Naive B cell (primary cell): ENCODE measurements around the gene BMP7. TPM values are rescaled to one million over a fixed set of nuclear protein-coding genes. Genes with fewer than 3 reads are reported as not detected.

Experiments
- ATAC-seq, 2 donors: fragments of 150-1000 bp; cut with Tn5 transposase; 2 replicates each; pipeline ENCODE4 v1.10.0; 2021; ENCODE audit warnings: low read depth in 2 of 2, mild to moderate bottlenecking in 2 of 2, moderate library complexity in 2 of 2
- DNase-seq: peaks from one replicate; pipeline ENCODE4 v3.0.0; 2022
- H3K27ac Mint-ChIP-seq, 6 donors: one replicate each; pipeline ENCODE4 v1.8.0; 2020 to 2022; ENCODE audit warnings: mild to moderate bottlenecking in 6 of 6, mixed read lengths in 6 of 6, moderate library complexity in 5 of 6, inconsistent platforms in 2 of 6
- H3K27me3 Mint-ChIP-seq, 3 donors: one replicate each; pipeline ENCODE4 v1.8.0; 2021 to 2022; ENCODE audit warnings: mixed read lengths in 3 of 3, mild to moderate bottlenecking in 1 of 3
- H3K36me3 Mint-ChIP-seq, 2 donors: one replicate each; pipeline ENCODE4 v1.8.0; 2020 to 2022; ENCODE audit warnings: mixed read lengths in 2 of 2, inconsistent platforms in 1 of 2, mild to moderate bottlenecking in 1 of 2
- H3K4me1 Mint-ChIP-seq, 3 donors: one replicate each; pipeline ENCODE4 v1.8.0; 2020 to 2022; ENCODE audit warnings: mixed read lengths in 3 of 3, inconsistent platforms in 1 of 3, mild to moderate bottlenecking in 1 of 3, moderate library complexity in 1 of 3
- H3K4me3 Mint-ChIP-seq, 8 donors: one replicate each; pipeline ENCODE4 v1.8.0; 2020 to 2022; ENCODE audit warnings: mild to moderate bottlenecking in 8 of 8, mixed read lengths in 8 of 8, moderate library complexity in 8 of 8, inconsistent platforms in 2 of 8
- H3K9me3 Mint-ChIP-seq, 7 donors: one replicate each; pipeline ENCODE4 v1.8.0; 2020 to 2022; ENCODE audit warnings: mixed read lengths in 7 of 7, mild to moderate bottlenecking in 5 of 7, inconsistent platforms in 2 of 7, moderate library complexity in 1 of 7
- polyA plus RNA-seq, 6 donors: library from polyadenylated mRNA; unstranded; fragments of 300-500 nt; fragmentation: Illumina TruSeq; gene quantifications; one replicate each; pipeline ENCODE4 v1.2.3, GENCODE V29; 2021; ENCODE audit warnings: low read depth in 6 of 6

BMP7 gene
- polyA plus RNA-seq, 6 donors from 2014 or later = not detected

DNA sequence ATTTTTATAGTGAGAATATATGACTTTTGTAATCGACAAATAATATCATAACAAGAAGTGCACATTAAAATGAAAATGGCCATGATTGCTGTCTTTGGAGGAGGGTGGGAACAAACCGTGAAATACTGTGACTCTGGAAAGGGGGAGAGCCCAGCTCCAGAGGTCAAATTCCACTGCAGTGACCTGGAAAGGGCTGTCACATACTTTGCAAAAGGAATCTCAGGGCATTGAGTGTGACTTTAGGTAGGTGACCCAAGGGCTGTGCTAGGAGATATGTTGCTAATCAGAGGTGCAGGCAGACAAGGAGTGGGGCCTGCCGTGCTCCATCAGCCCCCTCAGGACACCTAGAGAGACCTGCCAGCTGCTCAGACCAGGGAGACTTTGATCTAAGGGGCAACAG, 28.1 kb upstream of the BMP7 start:
- no peak for DNase-seq
- Mint-ChIP-seq H3K4me1 (no peaks in the 10 kb centered on the region), H3K9me3 (peaks cover 0 to 6% (median 0%) of the 10 kb centered on the region in 7 donors), H3K4me3 (no peak overlapping the region), H3K36me3 (no peaks in the 10 kb centered on the region), H3K27me3 (peaks cover 34 to 47% (median 39%) of the 10 kb centered on the region in 3 donors), H3K27ac (no peak overlapping the region)
- no peak for ATAC-seq

DNA sequence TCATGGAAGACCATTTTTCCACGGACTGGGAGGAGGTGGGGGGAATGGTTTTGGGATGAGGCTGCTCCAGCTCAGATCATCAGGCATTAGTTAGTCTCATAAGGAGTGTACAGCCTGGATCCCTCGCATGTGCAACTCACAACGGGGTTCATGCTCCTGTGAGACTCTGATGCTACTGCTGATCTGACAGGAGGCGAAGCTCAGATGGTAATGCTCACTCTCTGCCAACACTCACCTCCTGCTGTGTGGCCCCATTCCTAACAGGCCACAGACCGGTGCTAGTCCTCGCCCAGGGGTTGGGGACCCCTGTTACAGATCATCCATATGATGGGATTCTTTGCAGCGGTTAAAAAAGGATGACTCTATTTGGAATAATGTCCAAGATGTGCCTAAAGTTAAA, 27.6 kb upstream of the BMP7 start:
- Mint-ChIP-seq H3K27me3 (peaks cover 34 to 47% (median 34%) of the 10 kb centered on the region in 3 donors), H3K36me3 (no peaks in the 10 kb centered on the region), H3K27ac (no peak overlapping the region), H3K4me3 (no peak overlapping the region), H3K4me1 (no peaks in the 10 kb centered on the region), H3K9me3 (peaks cover 0 to 6% (median 0%) of the 10 kb centered on the region in 7 donors)
- DNase-seq (no peak), ATAC-seq (no peak)

DNA sequence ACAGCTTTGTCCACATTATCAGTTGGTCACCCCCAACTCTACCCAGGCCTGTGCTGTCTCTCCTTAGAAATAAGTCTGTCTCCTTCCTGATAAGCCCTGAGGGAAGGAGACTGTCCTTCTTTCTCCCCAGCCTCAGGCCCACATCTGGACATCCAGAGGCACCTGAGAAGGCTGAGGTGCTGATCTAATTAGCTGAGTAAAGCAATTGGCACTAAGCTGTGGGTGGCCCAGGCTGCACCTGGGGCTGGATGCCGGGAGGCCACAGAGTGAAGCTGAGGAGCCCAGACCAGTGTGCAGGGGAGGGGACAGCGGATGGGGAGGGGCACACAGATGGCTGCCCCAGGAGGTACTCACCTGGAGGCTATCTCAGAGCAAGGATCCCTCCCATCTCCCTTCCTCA, 26.2 kb upstream of the BMP7 start:
- ATAC-seq (no peak), DNase-seq (no peak)
- no peaks in the 10 kb centered on the region for H3K36me3 Mint-ChIP-seq
- no peak overlapping the region for H3K27ac Mint-ChIP-seq
- H3K4me3 Mint-ChIP-seq = no peak overlapping the region
- H3K27me3 Mint-ChIP-seq = peaks cover 40 to 58% (median 43%) of the 10 kb centered on the region in 3 donors
- H3K9me3 Mint-ChIP-seq = peaks cover 0 to 2% (median 0%) of the 10 kb centered on the region in 7 donors
- no peaks in the 10 kb centered on the region for H3K4me1 Mint-ChIP-seq

DNA sequence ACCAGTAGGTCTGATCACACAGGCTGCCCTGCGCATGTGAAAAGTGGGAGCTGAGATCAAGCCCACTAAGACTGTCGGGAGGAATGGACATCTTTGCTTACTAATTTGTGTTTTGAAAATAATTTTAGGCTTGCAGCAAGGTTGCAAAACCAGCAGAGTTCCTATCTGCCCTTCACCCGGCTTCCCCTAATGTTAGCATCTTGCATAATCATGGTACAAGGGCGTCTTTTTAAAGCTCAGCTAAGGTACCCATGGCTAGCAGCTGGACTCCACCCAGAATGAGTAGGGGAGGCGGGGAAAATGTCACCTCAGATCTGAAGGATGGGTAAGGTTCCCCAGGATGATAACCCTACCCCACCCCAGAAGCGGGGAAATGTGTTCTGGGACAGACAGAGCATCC, 25.3 kb upstream of the BMP7 start:
- H3K36me3 Mint-ChIP-seq = no peaks in the 10 kb centered on the region
- H3K9me3 Mint-ChIP-seq = peaks cover 0 to 2% (median 0%) of the 10 kb centered on the region in 7 donors
- ATAC-seq (no peak), DNase-seq (no peak)
- H3K27ac Mint-ChIP-seq = no peak overlapping the region
- no peaks in the 10 kb centered on the region for H3K4me1 Mint-ChIP-seq
- no peak overlapping the region for H3K4me3 Mint-ChIP-seq
- H3K27me3 Mint-ChIP-seq = peaks cover 47 to 67% (median 51%) of the 10 kb centered on the region in 3 donors

DNA sequence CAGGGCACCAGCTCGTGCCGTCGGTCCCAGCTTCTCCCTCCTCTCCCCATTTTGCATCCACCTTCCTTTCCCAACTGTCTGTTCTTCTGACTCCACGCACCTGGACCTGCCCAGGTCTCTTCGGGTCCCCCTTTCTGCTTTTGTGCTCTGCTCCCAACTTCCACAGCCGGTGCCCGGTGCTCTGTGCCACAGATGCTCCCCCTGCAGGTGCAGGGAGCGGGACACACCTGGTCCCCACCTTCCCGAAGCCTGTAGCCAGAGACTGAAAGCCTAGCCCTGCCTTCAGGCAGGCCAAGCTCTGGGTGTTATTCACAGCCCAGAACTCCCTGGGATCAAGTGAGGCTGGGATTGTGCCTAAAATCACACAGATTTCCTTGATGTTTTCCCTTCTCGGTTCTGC, 24.6 kb upstream of the BMP7 start:
- no peaks in the 10 kb centered on the region for H3K4me1 Mint-ChIP-seq
- peaks cover 49 to 74% (median 57%) of the 10 kb centered on the region in 3 donors for H3K27me3 Mint-ChIP-seq
- H3K4me3 Mint-ChIP-seq = no peak overlapping the region
- no peak for DNase-seq
- H3K27ac Mint-ChIP-seq = no peak overlapping the region
- no peaks in the 10 kb centered on the region for H3K36me3 Mint-ChIP-seq
- H3K9me3 Mint-ChIP-seq = peaks cover 0 to 2% (median 0%) of the 10 kb centered on the region in 7 donors
- ATAC-seq = no peak

DNA sequence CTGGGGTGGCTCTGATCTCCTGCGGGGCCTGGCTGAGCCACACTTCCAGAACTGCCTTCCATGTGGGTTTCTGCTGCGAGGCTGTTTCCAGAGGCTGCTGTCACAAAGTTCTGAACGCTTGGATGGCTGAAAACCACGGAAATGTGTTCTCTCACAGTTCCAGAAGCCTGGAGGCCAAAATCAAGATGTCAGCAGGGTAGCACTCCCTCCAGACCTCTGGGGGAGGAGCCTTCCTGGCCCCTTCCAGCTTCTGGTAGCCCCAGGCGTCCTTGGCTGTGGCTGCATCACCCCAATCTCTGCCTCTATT, 23.7 kb upstream of the BMP7 start:
- Mint-ChIP-seq H3K27ac (no peak overlapping the region), H3K9me3 (peaks cover 0 to 2% (median 0%) of the 10 kb centered on the region in 7 donors), H3K36me3 (no peaks in the 10 kb centered on the region), H3K4me1 (no peaks in the 10 kb centered on the region), H3K27me3 (peaks cover 53 to 75% (median 61%) of the 10 kb centered on the region in 3 donors), H3K4me3 (peak overlapping the region in 1 of 8 donors; percentile 29)
- no peak for DNase-seq
- ATAC-seq = no peak

DNA sequence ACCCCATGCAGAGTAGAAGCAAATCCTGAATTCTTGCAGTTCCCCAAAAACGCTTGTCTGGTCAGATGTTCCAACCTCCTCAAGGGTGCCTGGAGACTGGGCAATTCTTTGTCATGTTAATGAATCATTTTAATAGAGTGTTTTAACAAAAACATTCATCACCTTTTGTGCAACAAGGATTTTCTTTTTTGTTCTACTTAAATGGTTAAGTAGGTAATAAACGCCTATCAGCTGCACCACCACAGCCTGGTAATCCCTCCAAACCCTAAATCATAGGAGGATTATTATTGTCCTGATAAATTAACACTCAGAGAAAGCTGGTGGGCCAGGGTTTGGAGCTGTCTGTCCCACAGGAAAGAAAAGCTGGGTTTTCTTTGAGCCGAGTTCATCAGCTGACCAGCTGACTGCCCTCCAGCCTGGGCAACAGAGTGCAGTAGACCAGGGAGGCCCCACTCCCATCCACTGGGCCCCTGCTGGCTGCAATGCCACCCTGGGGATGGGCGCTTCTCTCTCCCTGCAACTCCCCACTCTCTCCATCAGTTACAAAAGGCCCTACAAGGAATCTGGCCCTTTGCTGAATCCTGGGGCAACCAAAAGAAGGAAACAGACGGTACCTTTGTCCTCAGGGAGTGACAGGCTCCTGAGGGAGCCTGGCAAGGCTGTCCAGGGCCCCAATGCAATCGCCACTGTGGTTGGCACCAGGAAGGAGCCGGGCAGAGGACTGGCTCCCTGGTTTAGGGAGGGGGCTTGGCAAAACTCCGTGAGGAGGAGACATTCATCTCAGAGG, 23.1 kb upstream of the BMP7 start:
- no peak overlapping the region for H3K27ac Mint-ChIP-seq
- no peaks in the 10 kb centered on the region for H3K36me3 Mint-ChIP-seq
- DNase-seq = no peak
- peaks cover 49 to 71% (median 61%) of the 10 kb centered on the region in 3 donors for H3K27me3 Mint-ChIP-seq
- no peak for ATAC-seq
- H3K4me3 Mint-ChIP-seq = no peak overlapping the region
- H3K4me1 Mint-ChIP-seq = no peaks in the 10 kb centered on the region
- peaks cover 0 to 2% (median 0%) of the 10 kb centered on the region in 7 donors for H3K9me3 Mint-ChIP-seq

DNA sequence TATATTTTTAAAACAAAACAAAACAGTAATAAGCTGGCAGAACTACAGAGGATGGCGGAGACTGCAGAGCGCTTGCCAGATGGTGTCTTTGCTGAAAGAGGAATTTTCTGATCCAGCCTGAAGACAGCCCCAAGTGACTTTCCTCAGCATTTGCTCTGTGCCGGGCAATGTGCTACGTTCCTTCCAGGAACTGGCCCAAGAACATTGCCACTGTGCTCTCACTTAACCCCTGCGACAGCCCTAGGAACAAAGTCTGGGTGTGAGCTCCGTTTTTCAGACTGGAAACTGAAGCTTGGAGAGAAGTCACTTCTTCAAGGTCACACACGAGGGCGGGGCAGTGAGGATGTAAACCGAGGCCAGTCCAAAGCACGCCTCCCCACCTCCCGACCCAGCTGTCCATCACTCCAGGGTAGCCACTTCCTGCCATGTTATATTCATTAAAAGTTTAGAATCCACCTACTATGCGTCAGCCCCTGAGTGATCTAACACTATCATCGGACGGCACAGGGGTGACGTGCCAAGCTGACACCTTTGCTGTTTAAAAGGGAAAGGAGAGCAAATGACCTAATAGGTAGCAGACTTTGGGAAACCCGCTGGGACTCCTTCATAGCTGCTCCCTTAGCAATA, 22.3 kb upstream of the BMP7 start:
- no peak for DNase-seq
- H3K9me3 Mint-ChIP-seq = peaks cover 0 to 2% (median 0%) of the 10 kb centered on the region in 7 donors
- ATAC-seq = no peak
- H3K27me3 Mint-ChIP-seq = peaks cover 41 to 74% (median 69%) of the 10 kb centered on the region in 3 donors
- H3K4me3 Mint-ChIP-seq = no peak overlapping the region
- no peaks in the 10 kb centered on the region for H3K4me1 Mint-ChIP-seq
- H3K27ac Mint-ChIP-seq = no peak overlapping the region
- H3K36me3 Mint-ChIP-seq = no peaks in the 10 kb centered on the region

DNA sequence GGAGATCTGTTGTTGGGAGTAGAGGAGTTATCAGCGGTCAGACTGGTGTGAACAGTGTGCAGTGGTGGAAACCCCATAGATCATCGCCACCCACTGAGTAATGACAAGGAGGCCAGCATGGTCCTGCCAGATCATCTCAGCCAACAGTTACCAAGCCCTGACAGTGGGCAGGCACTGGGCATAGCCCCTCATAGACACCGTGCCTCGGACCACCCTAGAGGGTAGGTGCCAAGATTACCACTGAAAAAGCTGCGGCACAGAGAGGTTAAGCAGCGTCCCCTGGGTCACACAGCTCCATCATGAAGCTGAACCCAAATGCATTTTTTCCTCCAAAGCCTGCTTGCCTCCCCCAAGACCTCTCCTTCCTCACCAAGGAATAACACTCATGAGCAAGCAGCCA, 21.5 kb upstream of the BMP7 start:
- H3K36me3 Mint-ChIP-seq = no peaks in the 10 kb centered on the region
- no peaks in the 10 kb centered on the region for H3K4me1 Mint-ChIP-seq
- ATAC-seq = no peak
- peaks cover 0 to 2% (median 0%) of the 10 kb centered on the region in 7 donors for H3K9me3 Mint-ChIP-seq
- DNase-seq = no peak
- no peak overlapping the region for H3K4me3 Mint-ChIP-seq
- H3K27ac Mint-ChIP-seq = no peak overlapping the region
- peaks cover 43 to 75% (median 71%) of the 10 kb centered on the region in 3 donors for H3K27me3 Mint-ChIP-seq

DNA sequence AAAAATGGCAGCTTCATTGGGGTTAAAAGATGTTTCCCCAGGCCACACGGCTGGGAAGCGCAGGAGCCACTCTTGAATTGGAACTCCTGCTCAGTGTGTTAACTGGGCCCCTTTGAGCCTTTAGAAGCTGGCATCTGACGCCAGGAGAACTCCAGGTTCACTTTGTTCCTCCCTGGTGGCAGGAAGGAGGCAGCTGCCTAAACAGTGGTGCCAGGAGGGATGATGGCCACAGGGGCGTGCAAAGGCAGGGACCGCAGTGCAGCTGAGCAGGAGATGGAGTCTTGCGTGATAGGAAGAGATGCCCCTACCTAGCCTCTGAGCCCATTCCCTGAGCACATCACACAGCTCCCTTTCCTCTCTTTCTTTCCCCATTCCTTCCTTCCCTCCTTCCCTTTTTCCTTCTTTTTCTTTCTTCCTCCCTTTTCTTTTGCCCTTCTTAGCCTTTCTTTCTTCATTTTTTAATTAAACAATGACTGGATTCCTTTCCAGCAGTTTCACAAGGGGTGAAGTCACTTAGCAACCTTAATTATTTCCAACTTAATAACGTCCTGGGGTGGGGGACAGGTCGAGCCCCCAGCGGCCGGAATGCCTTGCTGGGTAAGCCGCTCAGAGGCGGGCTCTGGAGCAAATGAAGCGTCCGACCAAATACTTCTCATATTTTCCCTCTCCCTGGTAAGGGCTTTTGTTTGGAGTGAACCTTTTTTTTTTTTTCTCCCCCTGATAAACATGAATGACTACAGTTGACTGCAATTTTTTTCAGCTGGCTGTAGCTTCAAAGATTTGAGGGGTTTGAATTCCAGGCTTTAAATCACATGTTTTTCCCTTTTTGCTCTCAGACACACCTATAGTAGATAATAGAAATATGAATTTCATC, 20.8 kb upstream of the BMP7 start:
- no peak overlapping the region for H3K27ac Mint-ChIP-seq
- DNase-seq = no peak
- peaks cover 46 to 75% (median 70%) of the 10 kb centered on the region in 3 donors for H3K27me3 Mint-ChIP-seq

DNA sequence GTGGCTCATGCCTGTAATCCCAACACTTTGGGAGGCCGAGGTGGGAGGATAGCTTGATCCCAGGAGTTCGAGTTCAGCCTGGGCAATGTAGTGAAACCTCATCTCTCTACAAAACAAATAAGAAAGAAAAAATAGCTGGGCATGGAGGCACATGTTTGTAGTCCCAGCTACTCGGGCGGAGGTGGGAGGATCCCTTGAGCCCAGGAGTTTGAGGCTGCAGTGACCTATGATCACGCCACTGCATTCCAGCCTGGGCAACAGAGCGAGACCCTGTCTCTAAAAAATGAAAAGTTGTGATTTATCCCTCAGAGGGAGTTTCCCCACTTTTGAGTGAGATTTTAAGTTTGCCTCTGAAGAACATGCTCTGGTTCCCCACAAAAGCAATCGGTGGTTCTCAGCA, 17.4 kb upstream of the BMP7 start:
- Mint-ChIP-seq H3K27ac (no peak overlapping the region), H3K27me3 (peaks cover 37 to 71% (median 68%) of the 10 kb centered on the region in 3 donors)

More for the DNA sequence above, 20.8 kb upstream of the BMP7 start:
- no peak for ATAC-seq
- Mint-ChIP-seq H3K4me1 (no peaks in the 10 kb centered on the region), H3K36me3 (no peaks in the 10 kb centered on the region), H3K9me3 (peaks cover 0 to 2% (median 0%) of the 10 kb centered on the region in 7 donors), H3K4me3 (no peak overlapping the region)

DNA sequence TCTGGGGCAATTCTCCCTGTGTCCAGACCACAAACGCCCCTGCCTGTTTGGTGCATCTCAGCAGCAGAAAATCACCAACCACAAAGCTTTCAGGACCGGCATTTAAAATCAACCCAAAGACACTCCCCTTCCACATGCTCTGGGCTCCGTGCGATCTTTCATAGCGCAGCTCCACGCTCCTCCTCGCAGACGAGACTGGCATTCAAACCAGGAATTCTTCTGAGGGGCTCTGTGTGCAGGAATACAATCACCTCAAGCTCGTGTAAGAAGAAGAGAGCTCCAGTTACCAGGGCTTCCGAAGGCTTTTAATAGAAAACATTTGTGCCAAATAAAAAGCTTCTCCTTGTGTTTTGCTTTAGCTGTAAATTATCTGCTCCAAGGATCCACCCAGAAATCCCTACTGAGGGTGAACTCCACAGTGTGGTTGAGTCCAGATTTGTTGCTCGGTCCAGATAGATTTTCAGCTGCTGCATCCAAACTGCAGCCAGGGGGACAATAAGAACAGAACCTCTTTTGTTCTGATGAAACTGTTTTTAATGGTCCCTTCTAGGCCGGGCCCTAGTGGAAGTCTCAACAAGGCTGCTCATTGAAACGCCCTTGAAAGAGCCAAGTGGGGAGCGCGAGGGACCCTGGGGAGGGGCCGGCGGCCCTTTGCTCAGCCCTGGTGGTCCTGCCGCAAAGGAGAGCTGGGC, 16.4 kb upstream of the BMP7 start:
- H3K9me3 Mint-ChIP-seq = no peaks in the 10 kb centered on the region
- H3K27ac Mint-ChIP-seq = no peak overlapping the region
- peaks cover 31 to 65% (median 64%) of the 10 kb centered on the region in 3 donors for H3K27me3 Mint-ChIP-seq
- no peaks in the 10 kb centered on the region for H3K4me1 Mint-ChIP-seq
- H3K4me3 Mint-ChIP-seq = no peak overlapping the region
- ATAC-seq = no peak
- DNase-seq = no peak
- no peaks in the 10 kb centered on the region for H3K36me3 Mint-ChIP-seq

More for the DNA sequence above, 17.4 kb upstream of the BMP7 start:
- DNase-seq (no peak), ATAC-seq (no peak)
- no peaks in the 10 kb centered on the region for H3K4me1 Mint-ChIP-seq
- H3K36me3 Mint-ChIP-seq = no peaks in the 10 kb centered on the region
- peak overlapping the region in 1 of 8 donors; percentile 33 for H3K4me3 Mint-ChIP-seq
- H3K9me3 Mint-ChIP-seq = no peaks in the 10 kb centered on the region

DNA sequence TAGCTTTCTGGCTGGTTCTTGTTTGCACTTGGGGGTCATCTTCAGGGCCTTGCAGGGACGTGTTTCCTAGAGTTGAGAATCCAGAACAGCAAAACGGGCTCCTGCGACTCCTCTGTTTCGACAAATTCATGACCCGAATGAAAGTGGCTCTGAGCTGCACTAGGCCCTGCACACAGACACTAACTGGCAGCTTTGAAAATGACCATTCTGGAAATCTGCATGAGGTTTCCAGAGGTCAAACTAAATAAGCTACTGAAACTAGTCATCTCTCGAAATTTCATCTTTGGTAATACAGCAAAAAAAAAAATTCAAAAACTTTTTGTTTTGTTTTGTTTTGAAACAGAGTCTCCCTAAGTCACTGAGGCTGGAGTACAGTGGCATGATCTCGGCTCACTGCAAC, 15.5 kb upstream of the BMP7 start:
- H3K36me3 Mint-ChIP-seq = no peaks in the 10 kb centered on the region
- H3K4me1 Mint-ChIP-seq = no peaks in the 10 kb centered on the region
- ATAC-seq = no peak
- H3K27ac Mint-ChIP-seq = no peak overlapping the region
- H3K27me3 Mint-ChIP-seq = peaks cover 31 to 65% (median 60%) of the 10 kb centered on the region in 3 donors
- H3K9me3 Mint-ChIP-seq = no peaks in the 10 kb centered on the region
- H3K4me3 Mint-ChIP-seq = no peak overlapping the region
- DNase-seq = no peak
